GM19397 (cell line): ENCODE results near the gene NCBP3.

Source experiments
- ATAC-seq: cut with Tn5 transposase; IDR thresholded peaks from one replicate; pipeline ENCODE4 v1.9.1; 2021; ENCODE audit warnings: mild to moderate bottlenecking, moderate library complexity; ENCODE audit not compliant: unreplicated experiment

The NCBP3 gene

DNA sequence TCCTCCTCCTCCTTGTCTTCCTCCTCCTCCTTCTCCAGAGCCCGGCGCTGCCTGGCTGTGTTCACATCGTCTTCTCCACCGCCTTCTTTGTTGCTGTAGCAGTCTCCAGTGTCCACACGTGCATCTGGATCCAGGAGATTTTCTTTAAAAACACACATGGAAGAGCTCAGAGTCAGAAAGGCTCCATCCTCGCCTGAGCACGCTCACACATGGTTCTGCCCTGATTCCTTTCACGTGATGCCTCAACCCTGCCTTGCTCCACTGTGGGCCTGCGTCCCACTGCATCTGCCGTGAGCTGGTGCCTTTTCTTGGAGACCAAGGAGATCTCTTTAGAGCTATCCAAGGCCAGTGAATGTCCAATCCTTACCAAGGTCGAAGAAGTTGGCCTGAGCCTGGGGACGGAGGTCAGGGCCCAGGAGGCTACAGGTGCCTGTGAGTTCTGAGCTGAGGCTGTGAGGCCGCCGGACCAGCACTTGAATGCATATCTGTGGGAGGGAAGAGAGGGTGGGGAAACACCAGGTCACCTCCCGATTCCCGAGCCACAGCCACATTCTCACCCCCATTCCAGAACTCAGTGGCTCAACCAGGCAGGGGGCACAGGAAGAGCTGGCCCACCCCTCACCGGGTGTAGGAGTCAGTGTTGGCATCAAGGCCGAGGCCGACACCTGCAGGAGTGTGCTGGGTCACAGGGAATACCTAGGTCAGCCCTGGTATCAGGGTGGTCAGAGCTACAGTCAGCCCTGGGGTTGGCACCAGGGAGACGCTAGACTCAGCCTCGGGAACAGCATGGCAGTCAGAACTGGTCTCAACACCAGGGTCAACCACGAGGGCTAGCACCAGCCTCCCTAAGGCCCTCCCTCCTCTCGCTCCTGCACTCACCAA, 84.8 kb downstream of the NCBP3 start:
- no peak for ATAC-seq

DNA sequence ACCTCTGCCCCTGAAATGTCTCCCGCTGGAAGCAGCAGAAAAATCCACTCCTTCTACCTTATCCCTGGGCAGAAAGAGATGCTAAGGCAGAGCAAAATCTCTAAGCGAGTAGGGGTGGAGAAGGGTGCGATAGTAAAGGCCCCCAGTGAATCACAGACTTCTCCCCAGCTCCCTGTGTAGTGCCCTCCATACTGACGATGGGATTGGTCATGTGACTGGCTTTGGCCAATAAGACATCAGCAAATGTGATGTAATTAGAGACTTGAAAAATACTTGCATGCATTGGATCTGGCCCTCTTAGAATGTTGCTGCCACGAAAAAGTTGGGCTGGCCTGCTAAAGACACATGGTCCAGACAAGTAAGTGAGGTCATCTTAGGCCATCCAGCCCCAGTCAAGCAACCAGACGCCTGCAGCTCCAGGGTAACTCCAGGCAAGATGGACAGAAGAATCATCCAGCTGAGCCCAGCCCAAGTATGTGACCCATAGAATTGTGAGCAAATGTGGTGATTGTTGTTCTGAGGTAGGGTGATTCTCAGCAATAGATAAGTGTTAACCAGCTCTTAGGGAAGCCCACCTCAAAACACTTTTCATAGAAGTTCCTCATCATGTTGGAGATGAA, 86.3 kb downstream of the NCBP3 start:
- ATAC-seq, result no peak

DNA sequence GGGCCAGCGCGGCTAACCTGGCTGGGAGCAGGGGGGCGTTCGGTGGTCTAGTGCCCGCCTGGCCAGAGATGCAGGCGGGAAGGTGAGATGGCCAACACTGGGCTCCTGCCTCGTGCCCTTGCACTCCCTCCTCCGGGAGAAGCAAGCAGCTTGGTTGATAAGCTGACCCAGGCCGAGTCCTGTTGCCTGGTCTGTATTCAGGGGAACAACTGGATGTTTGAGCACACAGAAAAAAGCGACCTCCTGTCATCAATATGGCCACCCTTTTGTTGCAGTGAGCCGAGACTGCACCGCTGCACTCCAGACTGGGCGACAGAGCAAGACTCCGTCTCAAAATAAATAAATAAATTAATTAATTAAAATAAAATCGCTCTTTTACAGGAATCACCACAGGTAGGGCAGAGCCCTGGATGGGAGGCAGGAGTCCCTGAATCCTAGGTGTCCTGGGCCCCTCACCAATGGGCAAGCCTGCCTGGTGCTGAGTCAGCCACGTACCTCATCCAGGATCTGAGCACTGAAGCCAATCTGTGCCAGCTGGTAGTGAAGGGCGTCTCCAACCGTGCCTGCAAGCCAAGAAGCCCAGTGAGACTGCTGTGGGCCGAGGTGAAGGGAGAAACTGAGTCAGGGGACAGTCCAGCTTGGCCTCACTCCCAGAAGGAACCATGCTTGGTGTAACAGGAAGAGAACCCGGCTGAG, 90.6 kb downstream of the NCBP3 start:
- no peak for ATAC-seq

DNA sequence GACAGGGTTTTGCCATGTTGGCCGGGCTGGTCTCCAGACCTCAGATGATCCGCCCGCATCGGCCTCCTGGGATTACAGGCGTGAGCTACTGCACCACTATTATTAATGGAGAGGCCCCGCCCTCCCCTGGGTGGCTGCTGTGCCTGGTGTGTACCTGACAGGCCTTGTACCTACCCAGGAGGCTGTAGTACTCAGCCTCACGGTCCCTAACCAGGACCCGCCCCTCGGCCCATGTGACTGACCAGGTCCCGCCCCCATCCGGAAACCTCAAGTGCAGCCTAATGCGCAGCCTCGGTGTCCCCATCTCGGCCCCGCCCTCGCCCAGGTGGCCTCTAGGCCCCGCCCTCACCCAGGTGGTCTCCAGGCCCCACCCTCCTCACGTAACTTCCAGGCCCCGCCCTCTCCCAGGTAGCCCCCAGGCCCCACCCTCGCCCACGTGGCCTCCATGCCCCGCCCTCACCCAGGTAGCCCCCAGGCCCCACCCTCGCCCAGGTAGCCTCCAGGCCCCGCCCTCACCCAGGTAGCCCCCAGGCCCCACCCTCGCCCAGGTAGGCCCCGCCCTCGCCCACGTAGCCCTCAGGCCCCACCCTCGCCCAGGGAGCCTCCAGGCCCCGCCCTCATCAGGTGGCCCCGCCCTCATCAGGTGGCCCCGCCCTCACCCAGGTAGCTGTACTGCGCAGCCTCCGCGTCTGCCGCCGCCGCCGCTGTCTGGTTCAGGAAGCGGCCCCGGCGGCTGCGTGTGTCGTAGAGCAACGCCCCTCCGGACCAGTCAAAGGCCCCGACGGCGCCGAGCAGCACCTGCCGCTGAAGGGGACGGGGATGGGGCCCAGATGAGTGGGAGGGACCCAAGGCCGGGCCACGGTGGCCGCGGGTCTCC, 91.3 kb downstream of the NCBP3 start:
- no peak for ATAC-seq

DNA sequence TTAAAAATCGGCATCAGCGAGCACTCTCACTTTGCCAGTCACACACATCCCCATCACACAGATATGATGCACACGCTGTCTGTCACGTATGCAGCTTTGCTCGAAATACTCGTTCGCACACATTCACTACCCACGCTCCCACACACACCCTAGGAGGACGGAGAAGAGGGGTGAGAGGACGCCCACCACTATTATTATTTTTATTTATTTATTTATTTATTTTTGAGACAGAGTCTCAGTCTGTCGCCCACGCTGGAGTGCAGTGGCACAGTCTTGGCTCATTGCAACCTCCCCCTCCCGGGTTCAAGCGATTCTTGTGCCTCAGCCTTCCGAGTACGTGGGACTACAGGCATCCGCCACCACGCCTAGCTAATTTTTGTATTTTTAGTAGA, 92.0 kb downstream of the NCBP3 start:
- no peak for ATAC-seq

DNA sequence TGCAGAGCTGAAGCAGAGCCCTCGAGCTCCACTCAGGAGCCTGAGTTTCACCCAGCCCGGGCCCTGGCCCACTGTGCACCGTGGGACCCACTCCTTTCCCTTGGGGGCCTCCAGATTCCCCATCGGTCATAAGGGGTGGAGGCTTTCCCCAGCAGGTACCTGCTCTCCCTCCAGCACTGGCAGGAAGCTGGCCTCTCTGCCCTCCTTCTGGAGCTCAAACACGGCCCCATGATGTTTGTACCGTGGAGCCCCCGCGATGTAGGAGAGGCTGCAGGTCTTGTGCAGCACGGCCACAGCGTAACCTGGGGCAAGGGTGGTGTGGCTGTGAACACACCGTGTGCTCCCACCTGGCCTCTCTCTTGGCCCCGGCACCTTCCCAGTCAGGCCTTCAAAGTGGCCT, 92.4 kb downstream of the NCBP3 start:
- no peak for ATAC-seq
